Stimulated activated CD4-positive, alpha-beta T cell treated with anti-CD3 and anti-CD28 coated beads, TNF-alpha, amount 100 ng/mL, for 24 hours (primary cell): ENCODE data around the gene FBRS.
A peak's percentile ranks its signal among the peaks of the same experiment; 100 is the strongest.

Experiments
- DNase-seq, 3 experiments: peaks; one replicate each; pipeline ENCODE4 v3.0.0-alpha.2; 2020; ENCODE audit warnings: low read depth in 3 of 3

Gene FBRS

DNA sequence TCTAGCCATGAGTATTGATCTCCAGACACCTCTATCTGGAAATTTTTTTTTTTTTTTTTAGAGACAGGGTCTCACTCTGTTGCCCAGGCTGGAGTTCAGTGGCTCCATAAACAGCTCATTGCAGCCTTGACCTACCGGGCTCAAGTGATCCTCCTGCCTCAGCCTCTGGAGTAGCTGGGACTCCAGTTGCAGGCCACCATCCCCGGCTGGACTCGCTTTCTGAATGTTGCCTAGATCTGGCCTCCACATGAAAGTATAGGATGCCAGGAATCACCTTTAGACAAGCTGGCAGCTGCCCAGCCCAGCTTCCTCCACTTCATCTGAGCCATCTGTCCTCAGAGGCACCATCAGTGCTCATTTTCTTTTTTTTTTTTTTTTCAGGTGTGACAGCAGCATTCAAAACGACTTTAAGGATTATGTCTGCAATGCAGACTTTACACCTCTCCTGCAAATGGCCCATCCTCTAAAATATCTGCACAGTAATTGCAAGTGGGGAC, 13.8 kb upstream of the FBRS start:
- DNase-seq: no peak

- no peak for DNase-seq
Observed at GRCh38 chr16:30645727-30646126, 12.5 kb upstream of the FBRS start.

GRCh38 chr16:30647274-30647571, 11.0 kb upstream of the FBRS start:
- no peak for DNase-seq

GRCh38 chr16:30649725-30650368, 8.4 kb upstream of the FBRS start:
- DNase-seq: no peak

DNA sequence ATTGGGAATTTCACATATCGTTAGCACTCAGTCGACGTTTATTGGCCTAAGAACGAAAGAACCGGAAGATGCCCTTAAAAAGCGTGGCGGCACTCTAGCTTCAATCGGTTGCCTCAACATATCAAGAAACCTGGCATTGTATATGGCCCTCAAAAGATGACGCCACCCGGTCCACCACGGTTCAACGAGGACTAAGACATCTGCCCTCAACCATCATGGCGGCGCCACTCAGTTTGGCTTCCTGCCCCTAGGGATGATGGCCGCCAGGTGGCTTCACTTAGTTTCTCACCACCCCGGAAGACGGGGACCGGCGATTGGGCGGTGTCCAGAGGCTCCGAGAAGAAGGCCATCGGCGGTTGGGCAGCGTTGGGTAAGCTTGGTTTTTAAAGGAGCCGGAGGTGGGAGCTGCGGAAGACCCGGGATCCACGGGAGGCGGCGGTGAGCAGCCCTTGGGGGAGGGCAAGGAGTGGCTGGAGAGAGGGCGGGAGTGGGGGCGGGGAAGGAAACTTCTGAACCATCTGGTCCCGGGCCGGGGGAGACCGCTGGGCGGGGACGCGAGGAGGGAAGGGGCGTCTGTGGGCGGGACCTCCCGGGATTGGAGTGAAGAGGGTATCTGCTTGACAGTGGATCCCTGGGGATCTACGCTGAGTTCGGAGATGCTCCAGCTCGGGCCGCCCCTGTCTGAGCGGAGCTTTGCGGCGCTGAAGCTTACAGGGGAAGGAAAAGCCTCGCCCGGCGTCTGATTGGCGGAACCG, 7.7 kb upstream of the FBRS start, which contains the start of gene PRR14:
PRR14 (plus strand) TSS at position 592 of the 755 bp plus-strand sequence. CDS start 686 bp downstream, outside the sequence.
- DNase-seq: peak; percentile 96 to 99 (median 98)

- peak; percentile 48 to 75 (median 65) for DNase-seq
Observed at GRCh38 chr16:30651124-30652004, 6.9 kb upstream of the FBRS start.

GRCh38 chr16:30652005-30652296, 6.3 kb upstream of the FBRS start:
- DNase-seq: no peak

- DNase-seq: no peak
Observed at GRCh38 chr16:30652718-30653117, 5.5 kb upstream of the FBRS start.

DNA sequence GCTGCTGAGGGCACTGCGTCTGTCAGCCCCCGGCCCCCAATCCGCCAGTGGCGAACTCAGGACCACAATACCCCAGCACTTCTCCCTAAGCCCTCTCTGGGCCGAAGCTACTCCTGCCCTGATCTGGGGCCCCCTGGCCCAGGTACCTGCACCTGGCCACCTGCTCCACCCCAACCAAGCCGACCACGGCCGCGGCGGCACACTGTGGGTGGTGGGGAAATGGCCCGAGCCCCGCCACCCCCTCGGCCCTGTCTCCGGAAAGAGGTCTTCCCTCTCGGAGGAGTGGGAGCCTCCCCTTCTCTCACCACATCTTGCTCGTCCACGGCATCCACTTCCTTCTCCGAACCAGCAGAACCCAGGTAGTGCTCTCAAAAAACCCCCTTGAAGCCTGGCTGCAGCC, 3.4 kb upstream of the FBRS start:
- no peak for DNase-seq

GRCh38 chr16:30655815-30656347, 2.4 kb upstream of the FBRS start:
- DNase-seq: no peak

DNA sequence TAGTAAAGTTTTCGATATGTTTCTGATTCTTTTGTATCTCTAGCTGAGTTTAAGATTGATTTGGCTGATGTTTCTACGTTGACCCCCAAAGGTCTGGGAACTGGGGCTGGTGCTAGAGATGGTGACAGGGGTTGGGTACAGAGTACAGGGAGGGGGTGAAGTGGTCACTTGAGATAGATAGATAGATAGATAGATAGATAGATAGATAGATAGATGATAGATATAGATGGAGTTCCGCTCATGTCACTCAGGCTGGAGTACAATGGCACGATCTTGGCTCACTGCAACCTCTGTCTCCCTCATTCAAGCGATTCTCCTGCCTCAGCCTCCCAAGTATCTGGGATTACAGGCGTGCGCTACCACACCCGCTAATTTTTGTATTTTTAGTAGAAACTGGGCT, 1.8 kb upstream of the FBRS start:
- no peak for DNase-seq

- no peak for DNase-seq
Observed at GRCh38 chr16:30656974-30657865, 1.0 kb upstream of the FBRS start.

- peak in 1 of 3 experiments; percentile 92 for DNase-seq
Observed at GRCh38 chr16:30658731-30659506, 688 bp downstream of the FBRS start.

DNA sequence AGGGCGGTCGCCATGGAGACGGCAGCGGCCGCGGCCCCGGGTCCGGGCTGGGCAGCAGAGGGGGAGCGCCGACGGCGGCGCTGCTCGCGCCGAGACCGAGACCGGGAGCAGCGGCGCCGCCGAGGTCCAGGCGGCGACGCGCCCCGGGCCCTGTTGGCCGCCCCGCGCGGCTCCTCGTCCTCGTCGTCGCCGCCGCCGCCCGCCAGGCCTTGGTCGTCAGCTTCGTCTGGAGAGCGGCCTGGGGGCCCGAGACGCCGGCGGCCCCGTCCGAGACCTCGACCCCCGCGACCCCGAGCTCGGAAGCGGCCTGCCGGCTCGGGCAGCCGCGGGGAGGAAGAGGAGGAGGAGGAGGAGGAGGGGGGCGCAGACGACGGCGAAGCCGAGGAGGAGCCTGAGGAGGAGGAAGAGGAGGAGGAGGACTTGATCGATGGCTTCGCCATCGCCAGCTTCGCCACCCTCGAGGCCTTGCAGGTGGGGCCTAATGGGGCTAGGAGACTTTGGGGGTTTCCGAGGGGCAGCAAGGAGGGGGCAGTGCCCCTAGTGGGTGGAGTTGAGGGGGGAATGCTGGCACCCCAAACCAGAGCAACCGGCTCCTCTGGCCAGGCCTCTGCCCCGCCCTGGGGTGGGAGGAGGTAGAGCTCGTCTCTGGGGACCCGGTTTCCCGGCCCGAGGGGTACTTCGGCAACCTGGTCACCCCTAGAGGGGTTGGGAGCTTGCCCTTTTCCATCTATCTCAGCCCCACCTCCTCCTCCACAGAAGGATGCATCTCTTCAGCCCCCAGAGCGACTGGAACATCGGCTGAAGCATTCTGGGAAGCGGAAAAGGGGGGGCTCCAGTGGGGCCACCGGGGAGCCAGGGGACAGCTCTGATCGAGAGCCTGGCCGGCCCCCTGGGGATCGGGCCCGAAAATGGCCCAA, 1.5 kb downstream of the FBRS start:
- peak in 1 of 3 experiments; percentile 47 for DNase-seq

DNA sequence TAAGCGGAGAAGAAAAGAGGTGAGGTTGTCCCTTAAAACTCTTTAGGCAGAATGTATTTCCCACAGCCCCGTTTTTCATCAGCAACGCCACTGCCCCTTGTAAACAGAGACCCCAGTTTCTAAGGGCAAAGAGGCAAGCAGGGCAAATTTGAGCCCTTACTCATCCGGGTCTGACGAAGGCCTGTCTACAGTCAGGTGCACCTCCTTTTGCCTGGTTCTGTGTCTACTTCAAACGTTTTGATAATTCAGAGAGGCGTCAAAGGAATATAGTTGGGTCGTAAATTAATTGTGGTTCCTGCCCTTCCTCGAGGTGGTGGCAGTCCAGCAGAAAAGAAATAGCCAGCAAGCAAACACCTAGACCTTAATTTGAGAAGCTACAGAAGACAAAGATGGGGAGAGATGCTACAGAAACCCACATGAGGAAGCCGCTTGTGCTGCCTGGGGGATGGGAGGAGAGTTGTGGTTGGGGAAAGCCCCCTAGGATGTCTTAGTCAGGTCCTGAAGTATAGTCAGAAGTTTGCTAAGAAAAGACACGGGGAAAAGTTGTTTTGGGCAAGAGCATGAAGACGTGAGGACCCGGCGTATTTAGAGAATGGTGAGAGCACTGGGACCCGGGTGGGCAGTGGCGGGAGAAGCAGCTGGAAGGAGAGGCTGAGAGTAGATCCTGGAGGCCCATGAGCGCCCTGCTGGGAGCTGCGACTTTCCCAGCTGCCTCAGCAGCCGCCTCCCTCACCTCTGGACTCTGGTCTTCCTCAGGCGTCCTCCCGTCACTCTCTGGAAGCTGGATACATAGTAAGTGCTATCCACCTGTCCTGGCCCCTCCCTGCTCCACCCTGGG, 2.4 kb downstream of the FBRS start:
- peak; percentile 47 to 82 (median 77) for DNase-seq

- no peak for DNase-seq
Observed at GRCh38 chr16:30662449-30662848, 4.2 kb downstream of the FBRS start.

- no peak for DNase-seq
Observed at GRCh38 chr16:30663038-30663437, 4.8 kb downstream of the FBRS start.

DNA sequence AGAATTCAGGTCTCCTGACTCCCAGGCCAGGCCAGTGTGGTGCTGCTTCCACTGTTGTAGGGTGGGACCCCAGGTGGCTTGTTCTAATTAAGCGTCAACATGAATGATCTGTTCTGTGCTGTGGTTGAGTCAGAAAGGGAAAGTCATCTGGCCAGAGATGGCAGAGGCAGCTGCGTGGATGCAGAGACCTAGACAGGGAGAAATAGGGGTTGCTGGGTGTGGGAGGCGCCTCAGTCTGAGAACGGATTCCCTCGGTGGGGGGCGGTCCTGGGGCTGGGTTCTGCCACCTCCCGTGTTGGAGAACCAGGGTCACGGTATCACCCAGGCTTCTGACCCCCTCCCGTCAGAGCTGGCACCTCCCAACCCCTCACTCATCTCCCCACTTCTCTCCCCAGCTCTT, 5.6 kb downstream of the FBRS start:
- DNase-seq: no peak
